GM12875 (cell line): ENCODE results near the gene TFDP1.

Experiments used
- H3K4me3 ChIP-seq: one replicate; pipeline ENCODE4 v1.5.1; 2011; ENCODE audit warnings: low read depth, low read length, control low read depth
- CTCF ChIP-seq: IDR thresholded peaks from 2 replicates; pipeline ENCODE4 v1.5.1; 2011; ENCODE audit warnings: low read depth, mild to moderate bottlenecking, control low read depth, inconsistent platforms, low read length, moderate library complexity, borderline replicate concordance; ENCODE audit not compliant: insufficient read depth

Gene TFDP1

GRCh38 chr13:113654175-113654560 lies 69.6 kb downstream of the TFDP1 start:
- no peak for TF ChIP-seq CTCF

GRCh38 chr13:113654591-113655345 lies 70.2 kb downstream of the TFDP1 start:
- no peak overlapping the region for H3K4me3 ChIP-seq

More at GRCh38 chr13:113654175-113654560, 69.6 kb downstream of the TFDP1 start:
- no peak overlapping the region for H3K4me3 ChIP-seq

GRCh38 chr13:113655346-113656002 lies 70.9 kb downstream of the TFDP1 start:
- no peak for TF ChIP-seq CTCF
- no peak overlapping the region for H3K4me3 ChIP-seq

More at GRCh38 chr13:113654591-113655345, 70.2 kb downstream of the TFDP1 start:
- no peak for TF ChIP-seq CTCF

GRCh38 chr13:113656003-113656588 lies 71.5 kb downstream of the TFDP1 start:
- TF ChIP-seq CTCF: no peak

GRCh38 chr13:113656831-113657671 lies 72.5 kb downstream of the TFDP1 start:
- H3K4me3 ChIP-seq: no peak overlapping the region
- no peak for TF ChIP-seq CTCF

More at GRCh38 chr13:113656003-113656588, 71.5 kb downstream of the TFDP1 start:
- no peak overlapping the region for H3K4me3 ChIP-seq

GRCh38 chr13:113657851-113658741 lies 73.5 kb downstream of the TFDP1 start, which contains the start of gene ATP4B:
Gene ATP4B (minus strand): TSS chr13:113658198. CDS start chr13:113658144, 54 bp downstream.
- H3K4me3 ChIP-seq: no peak within 1 kb of the TSS
- no peak for TF ChIP-seq CTCF
